K562 (cell line): ENCODE data around the gene PNPLA8. TPM values are rescaled to one million over a fixed set of nuclear protein-coding genes. Genes with fewer than 3 reads are reported as not detected.

Experiments used
- ATAC-seq: fragments of 200-7000 bp; cut with Tn5 transposase; 3 replicates; pipeline ENCODE4 v1.9.1; 2020; ENCODE audit warnings: moderate library complexity
- BruUV-seq: library from RNA; stranded (reverse); fragments of 400-500 nt; replicated peaks from 2 replicates; lab custom pipeline; 2021; lab: Mats Ljungman, UMichigan
- CTCF ChIA-PET: fragments of 300-600 bp; formaldehyde crosslinking; extraction: SDS; loops from one replicate; lab custom pipeline; 2021; ENCODE audit warnings: low intra/inter-chr PET ratio; lab: Yijun Ruan, JAX
- POLR2A ChIA-PET: fragments of 300-600, 350-650 bp; sonication (Branson Sonifier 250); formaldehyde crosslinking; extraction: SDS; loops from one replicate; lab custom pipeline; 2021; ENCODE audit warnings: antibody characterized with exemption, inconsistent platforms; lab: Yijun Ruan, JAX
- DNase-seq, 4 experiments: peaks; one replicate each; pipeline versions ENCODE4 v3.0.0 to v3.0.0-alpha.2; 2011 to 2018; ENCODE audit warnings: low spot score in 3 of 4, mixed read lengths in 3 of 4; ENCODE audit errors: extremely low read depth in 1 of 4
- FAIRE-seq: peaks from 2 replicates; lab custom pipeline; 2011; peaks lifted over from hg19 to GRCh38; lab: Jason Lieb, UNC
- H2AFZ ChIP-seq: 2 replicates; pipeline ENCODE4 v1.6.0; 2011; ENCODE audit warnings: low read depth, low read length, control low read depth, inconsistent platforms
- H3K27ac ChIP-seq: fragments of 200-600 bp; 3 replicates; pipeline ENCODE4 v1.8.0; 2011; ENCODE audit warnings: low read depth, mild to moderate bottlenecking, control low read depth, inconsistent platforms, low read length, moderate library complexity, mixed read lengths; ENCODE audit errors: extremely low read depth
- H3K27me3 ChIP-seq, 2 experiments: fragments of 300-600 bp in 1 of 2; 2 replicates in 1 of 2; 3 replicates in 1 of 2; pipeline versions ENCODE4 v1.6.0 to v1.8.0; 2011; ENCODE audit warnings: inconsistent platforms in 2 of 2, low read length in 2 of 2, mild to moderate bottlenecking in 1 of 2, mixed read lengths in 1 of 2, moderate library complexity in 1 of 2; ENCODE audit not compliant: control insufficient read depth in 2 of 2, insufficient read depth in 2 of 2
- H3K36me3 ChIP-seq: fragments of 300-600 bp; 3 replicates; pipeline ENCODE4 v1.8.0; 2011; ENCODE audit warnings: mild to moderate bottlenecking, low read length, inconsistent platforms; ENCODE audit not compliant: control insufficient read depth, insufficient read depth
- H3K4me1 ChIP-seq, 2 experiments: fragments of 200-600 bp in 1 of 2; replicated peaks in 1 of 2; 2 replicates in 1 of 2; 3 replicates in 1 of 2; pipeline versions ENCODE4 v1.5.1 to v1.8.0; 2011; ENCODE audit warnings: inconsistent platforms in 2 of 2, low read length in 2 of 2, mild to moderate bottlenecking in 1 of 2, mixed read lengths in 1 of 2, moderate library complexity in 1 of 2; ENCODE audit not compliant: control insufficient read depth in 2 of 2, insufficient read depth in 2 of 2
- H3K4me2 ChIP-seq: 2 replicates; pipeline ENCODE4 v1.6.1; 2011; ENCODE audit warnings: low read length, control low read depth, inconsistent platforms, mixed read lengths; ENCODE audit not compliant: insufficient read depth
- H3K4me3 ChIP-seq: fragments of 200-600 bp; sonication (generic), shearing (Covaris generic); 2 replicates; pipeline ENCODE4 v1.5.1; 2016; ENCODE audit warnings: control low read depth, inconsistent platforms
- H3K79me2 ChIP-seq: fragments of 200-600 bp; 3 replicates; pipeline ENCODE4 v1.8.0; 2011; ENCODE audit warnings: low read length, inconsistent platforms; ENCODE audit not compliant: control insufficient read depth, insufficient read depth
- H3K9ac ChIP-seq, 2 experiments: 2 replicates each; pipeline versions ENCODE4 v1.6.0 to v1.6.1; 2011; ENCODE audit warnings: low read depth in 2 of 2, low read length in 2 of 2, control low read depth in 1 of 2, inconsistent platforms in 1 of 2, mild to moderate bottlenecking in 1 of 2, mixed read lengths in 1 of 2; ENCODE audit not compliant: insufficient read depth in 1 of 2
- H3K9me1 ChIP-seq: one replicate; pipeline ENCODE4 v1.6.0; 2011; ENCODE audit warnings: inconsistent platforms, mild to moderate bottlenecking, low read length, moderate library complexity; ENCODE audit not compliant: control insufficient read depth, insufficient read depth
- H3K9me3 ChIP-seq: replicated peaks from 2 replicates; pipeline ENCODE4 v1.5.1; 2011; ENCODE audit warnings: low read depth, low read length, inconsistent platforms; ENCODE audit not compliant: control insufficient read depth, insufficient read depth
- H4K20me1 ChIP-seq: replicated peaks from 2 replicates; pipeline ENCODE4 v1.6.1; 2011; ENCODE audit warnings: low read length, inconsistent platforms, mixed read lengths; ENCODE audit not compliant: control insufficient read depth, insufficient read depth
- CEBPG ChIP-seq, 3 experiments: fragments of 200-800 bp in 1 of 3; sonication (Bioruptor generic) in 1 of 3; sonication (generic) in 1 of 3; formaldehyde crosslinking in 1 of 3; IDR thresholded peaks in 2 of 3; conservative IDR thresholded peaks in 1 of 3; 2 replicates each; pipeline versions ENCODE4 v1.6.1 to v1.8.0; 2016 to 2022; ENCODE audit warnings: missing compliant biosample characterization in 2 of 3, missing genetic modification characterization in 2 of 3, mild to moderate bottlenecking in 1 of 3, missing genetic modification reagents in 1 of 3
- FOSL1 ChIP-seq: fragments of 200-800 bp; sonication (Bioruptor generic); conservative IDR thresholded peaks from 2 replicates; pipeline ENCODE4 v1.6.1; 2016; ENCODE audit warnings: missing genetic modification characterization, missing compliant biosample characterization
- FOXP4 ChIP-seq: sonication (generic); formaldehyde crosslinking; IDR thresholded peaks from 2 replicates; pipeline ENCODE4 v1.8.0; 2022; ENCODE audit warnings: mild to moderate bottlenecking, missing genetic modification reagents, borderline replicate concordance
- HMBOX1 ChIP-seq: sonication (generic); IDR thresholded peaks from 2 replicates; pipeline ENCODE4 v1.6.1; 2016
- JUNB ChIP-seq: fragments of 450-650 bp; formaldehyde crosslinking; conservative IDR thresholded peaks from 2 replicates; pipeline ENCODE4 v1.4.0; 2020; ENCODE audit warnings: mild to moderate bottlenecking
- KDM2B ChIP-seq: fragments of 250-450 bp; sonication (Bioruptor Pico); IDR thresholded peaks from 2 replicates; pipeline ENCODE4 v1.8.0; 2021; ENCODE audit warnings: mild to moderate bottlenecking, moderate library complexity
- MEIS2 ChIP-seq: fragments of 450-650 bp; IDR thresholded peaks from 2 replicates; pipeline ENCODE4 v1.6.1; 2014; ENCODE audit warnings: mild to moderate bottlenecking; ENCODE audit not compliant: partially characterized antibody
- MYNN ChIP-seq, 2 experiments: sonication (generic); formaldehyde crosslinking in 1 of 2; IDR thresholded peaks; 2 replicates each; pipeline versions ENCODE4 v1.5.0 to v1.6.1; 2016 to 2020; ENCODE audit warnings: antibody characterized with exemption in 1 of 2, missing genetic modification reagents in 1 of 2
- RCOR1 ChIP-seq, 2 experiments: IDR thresholded peaks; 2 replicates each; pipeline ENCODE4 v1.6.1; 2012; ENCODE audit warnings: low read depth in 2 of 2, low read length in 2 of 2, borderline replicate concordance in 1 of 2, improper control_type of control experiment in 1 of 2
- RFX1 ChIP-seq: fragments of 450-650 bp; IDR thresholded peaks from 2 replicates; pipeline ENCODE4 v1.6.1; 2016; ENCODE audit warnings: mild to moderate bottlenecking, moderate library complexity
- ZNF263 ChIP-seq: sonication (generic); formaldehyde crosslinking; IDR thresholded peaks from 2 replicates; pipeline ENCODE4 v1.8.0; 2022; ENCODE audit warnings: mild to moderate bottlenecking, missing genetic modification reagents, borderline replicate concordance
- ZNF551 ChIP-seq: fragments of 250-450 bp; sonication (Bioruptor Pico); IDR thresholded peaks from 2 replicates; pipeline ENCODE4 v1.5.0; 2021; ENCODE audit warnings: mild to moderate bottlenecking, moderate library complexity
- ZNF561 ChIP-seq: fragments of 450-650 bp; formaldehyde crosslinking; conservative IDR thresholded peaks from 2 replicates; pipeline ENCODE4 v1.4.0; 2020; ENCODE audit warnings: mild to moderate bottlenecking, moderate library complexity
- ZSCAN29 ChIP-seq: fragments of 450-650 bp; IDR thresholded peaks from 2 replicates; pipeline ENCODE4 v1.6.1; 2017
- in situ Hi-C: fragments of 300-500 bp; cut with MboI; formaldehyde crosslinking; loops from 4 replicates; pipeline ENCODE4 v1.15.0; 2018; ENCODE audit warnings: inconsistent platforms, mixed read lengths
- intact Hi-C: fragments of 100-400 bp; cut with micrococcal nuclease; formaldehyde crosslinking; loops from 2 replicates; pipeline ENCODE4 v1.14.2; 2022
- polyA plus RNA-seq, 8 experiments: library from polyadenylated mRNA; depleted of rRNA in 4 of 8; stranded (reverse) in 5 of 8; unstranded in 3 of 8; fragments of >200 nt; fragmentation: Nextera tagmentation in 2 of 8; fragmentation: Illumina TruSeq in 1 of 8; extraction: Ambion mirVana in 2 of 8; extraction: Trizol in 1 of 8; gene quantifications; 2 replicates each; pipeline versions ENCODE4 v1.2.1 to v1.2.3, GENCODE V29; 2011 to 2014; ENCODE audit warnings: inconsistent platforms in 1 of 8, missing spikeins in 1 of 8
- total RNA-seq, 7 experiments: library from RNA; depleted of rRNA in 6 of 7; stranded (reverse); fragments of >200 nt in 6 of 7; fragmentation: Illumina TruSeq in 2 of 7; extraction: Trizol in 2 of 7; gene quantifications; 2 replicates each; pipeline versions ENCODE4 v1.2.1 to v1.2.3, GENCODE V29; 2011 to 2021; ENCODE audit warnings: low replicate concordance in 1 of 7

PNPLA8 gene
- total and polyA plus RNA-seq, 9 of the 15 experiments (the other 6 are each of a cell fraction or from before 2014, with no cell fraction given): 12.8 to 27.6 (median 16.3) TPM

GRCh38 chr7:108568801-108569380 lies 43.0 kb upstream of the PNPLA8 start (continued):
- TF ChIP-seq CEBPG (CRISPR knock-in tag; IDR thresholded peaks at IDR 0.05) (0 out of 2 replicates have a peak, but pooled peaks have one; percentile 14), CEBPG (tag; conservative IDR thresholded peaks at IDR 0.05 in 1 of 2, IDR thresholded peaks at IDR 0.05 in 1 of 2) (peak; percentile 61 to 82; a peak in 3 of 4 replicates), ZSCAN29 (0 out of 2 replicates have a peak, but pooled peaks have one; percentile 16), HMBOX1 (peak; percentile 69), ZNF551 (CRISPR knock-in tag) (no peak), ZNF263 (no peak), RCOR1 (IDR thresholded peaks at IDR 0.05; ENCODE audit: borderline replicate concordance in 1 of 2, low read depth in 2 of 2, low read length in 2 of 2) (no peak)

- Histone ChIP-seq H3K36me3 (peaks cover 39% of the 10 kb centered on the region), H4K20me1 (no peaks in the 10 kb centered on the region), H3K4me3 (no peak overlapping the region), H3K27me3 (no peaks in the 10 kb centered on the region), H2AFZ (no peak overlapping the region), H3K9ac (no peak overlapping the region), H3K4me1 (peaks cover 0 to 11% of the 10 kb centered on the region in 2 experiments; a peak in 2 of 5 replicates), H3K79me2 (peaks cover 52% of the 10 kb centered on the region), H3K27ac (no peak overlapping the region), H3K4me2 (no peak overlapping the region), H3K9me1 (no peaks in the 10 kb centered on the region), H3K9me3 (no peaks in the 10 kb centered on the region)
- FAIRE-seq (no peak), DNase-seq (peak in 1 of 4 experiments; percentile 27), ATAC-seq (no peak)
- in situ Hi-C loops (no loop called here), intact Hi-C loops (no loop called here)
- POLR2A ChIA-PET: interaction anchor here (1.0 to 1.3 kb wide), 2 partner anchors 40 to 53 kb away, joined by 4 read pairs; partner anchors contain the start of gene PNPLA8
- BruUV-seq: no TSS peak
- CTCF ChIA-PET: no interaction called here
- no peak for TF ChIP-seq KDM2B (CRISPR knock-in tag)
- TF ChIP-seq ZNF561: no peak
- no peak for TF ChIP-seq FOXP4 (CRISPR knock-in tag)
- TF ChIP-seq RFX1: peak; percentile 54
- no peak for TF ChIP-seq JUNB (CRISPR knock-in tag)
- peak; percentile 98 for TF ChIP-seq MYNN (IDR thresholded peaks at IDR 0.05)
- no peak for TF ChIP-seq MYNN (CRISPR knock-in tag; IDR thresholded peaks at IDR 0.05)
- TF ChIP-seq MEIS2: peak; percentile 26
- 0 out of 4 replicates have a peak, but pooled peaks of 1 of the 2 experiments have one; percentile 24 for TF ChIP-seq RCOR1 (IDR thresholded peaks at IDR 0.05; ENCODE audit: borderline replicate concordance in 1 of 2, low read depth in 2 of 2, low read length in 2 of 2)
- no peak for TF ChIP-seq FOSL1 (tag)
Observed at GRCh38 chr7:108565987-108566386, 40.1 kb upstream of the PNPLA8 start.
